Natural killer cell (primary cell): ENCODE results near the gene MYBPC1. TPM values are rescaled to one million over a fixed set of nuclear protein-coding genes. Genes with fewer than 3 reads are reported as not detected.

Experiments
- ATAC-seq, 3 donors: fragments of 150-1000 bp in 2 of 3; fragments of 200-7000 bp in 1 of 3; cut with Tn5 transposase; 1 replicate in 1 of 3; 2 replicates in 2 of 3; pipeline ENCODE4 v1.10.0; 2021; ENCODE audit warnings: mild to moderate bottlenecking in 2 of 3, moderate library complexity in 2 of 3
- DNase-seq, 2 donors: peaks; one replicate each; pipeline versions ENCODE4 v3.0.0 to v3.0.0-alpha.2; 2013 to 2021; ENCODE audit warnings: mixed read lengths in 1 of 2
- H3K27ac ChIP-seq: one replicate; pipeline ENCODE4 v1.5.1; 2013; ENCODE audit warnings: mild to moderate bottlenecking, low read length
- H3K27me3 ChIP-seq: one replicate; pipeline ENCODE4 v1.6.1; 2013; ENCODE audit warnings: low read length; ENCODE audit not compliant: control insufficient read depth, insufficient read depth
- H3K36me3 ChIP-seq: one replicate; pipeline ENCODE4 v1.6.1; 2013; ENCODE audit warnings: low read length; ENCODE audit not compliant: control insufficient read depth, insufficient read depth
- H3K4me1 ChIP-seq: one replicate; pipeline ENCODE4 v1.6.1; 2013; ENCODE audit warnings: low read length; ENCODE audit not compliant: control insufficient read depth, insufficient read depth
- H3K4me3 ChIP-seq: one replicate; pipeline ENCODE4 v1.5.1; 2013; ENCODE audit warnings: low read length
- H3K9me3 ChIP-seq: one replicate; pipeline ENCODE4 v1.6.1; 2013; ENCODE audit warnings: low read length; ENCODE audit not compliant: control insufficient read depth, insufficient read depth
- H3K27ac Mint-ChIP-seq, 2 donors: one replicate each; pipeline ENCODE4 v1.8.0; 2022; ENCODE audit warnings: mild to moderate bottlenecking in 2 of 2, mixed read lengths in 2 of 2, moderate library complexity in 1 of 2
- H3K27me3 Mint-ChIP-seq, 2 donors: one replicate each; pipeline ENCODE4 v1.8.0; 2022; ENCODE audit warnings: low read depth in 2 of 2, mixed read lengths in 2 of 2
- H3K36me3 Mint-ChIP-seq: one replicate; pipeline ENCODE4 v1.8.0; 2022; ENCODE audit warnings: mixed read lengths
- H3K4me1 Mint-ChIP-seq, 2 donors: one replicate each; pipeline ENCODE4 v1.8.0; 2022; ENCODE audit warnings: mixed read lengths in 2 of 2
- H3K4me3 Mint-ChIP-seq: one replicate; pipeline ENCODE4 v1.8.0; 2022; ENCODE audit warnings: mild to moderate bottlenecking, moderate library complexity, mixed read lengths
- H3K9me3 Mint-ChIP-seq, 2 donors: one replicate each; pipeline ENCODE4 v1.8.0; 2022; ENCODE audit warnings: mixed read lengths in 2 of 2
- WGBS: methylation state at CpG from one replicate; pipeline ENCODE4 v1.1.7; 2013; ENCODE audit warnings: missing lambda C conversion rate; ENCODE audit not compliant: insufficient coverage; 5-methylcytosine and 5-hydroxymethylcytosine counted together
- intact Hi-C: fragments of 100-400 bp; cut with micrococcal nuclease; formaldehyde crosslinking; loops from one replicate; pipeline ENCODE4 v1.14.2; 2022
- total RNA-seq, 4 donors: library from RNA; stranded (reverse); fragments of 120-200 nt in 1 of 4; gene quantifications; one replicate each; pipeline versions ENCODE4 v1.2.3 to v1.2.4, GENCODE V29; 2013 to 2022
- TF ChIP-seq, protein P1 (sequence below): fragments of 200-600 bp; IDR thresholded peaks from one replicate; pipeline ENCODE4 v1.8.0; 2022; ENCODE audit warnings: antibody characterized with exemption

The MYBPC1 gene
- total RNA-seq, 3 donors from 2014 or later (not counting 1 experiment from before 2014, with no cell fraction given): not detected

DNA sequence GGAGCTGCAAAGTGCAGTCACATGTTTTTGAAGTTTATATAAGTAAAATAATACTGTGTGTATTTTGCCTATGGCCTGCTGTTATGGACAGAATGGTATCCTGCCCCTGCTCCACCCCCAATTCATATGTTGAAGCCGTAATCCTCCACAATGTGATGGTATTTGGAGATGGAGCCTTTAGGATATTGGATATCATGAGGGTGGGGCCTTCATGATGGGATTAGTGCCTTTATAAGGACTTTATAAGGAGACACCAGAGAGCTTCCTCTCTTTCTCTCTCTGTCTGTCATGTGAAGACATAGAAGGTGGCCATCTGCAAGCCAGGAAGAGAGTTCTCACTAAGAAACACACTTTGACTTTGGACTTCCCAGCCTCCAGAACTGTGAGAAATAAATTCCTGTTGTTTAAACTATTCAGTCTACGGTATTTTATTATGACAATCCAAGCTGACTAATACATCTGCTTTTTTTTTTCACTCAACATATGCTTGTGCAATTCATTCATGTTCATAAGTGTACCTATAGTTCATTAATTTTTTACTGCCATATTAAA is 99.6 kb downstream of the MYBPC1 start:
- Histone ChIP-seq H3K4me1 (peaks cover 18% of the 10 kb centered on the region), H3K36me3 (no peaks in the 10 kb centered on the region), H3K27me3 (no peaks in the 10 kb centered on the region), H3K9me3 (no peaks in the 10 kb centered on the region), H3K27ac (no peak overlapping the region), H3K4me3 (no peak overlapping the region)
- ATAC-seq (no peak), DNase-seq (no peak)
- intact Hi-C loops: no loop called here
- Mint-ChIP-seq H3K27me3 (peaks cover 3 to 11% of the 10 kb centered on the region in 2 donors), H3K4me3 (no peak overlapping the region), H3K4me1 (peaks cover 16 to 18% of the 10 kb centered on the region in 2 donors), H3K27ac (no peak overlapping the region), H3K9me3 (no peaks in the 10 kb centered on the region), H3K36me3 (no peaks in the 10 kb centered on the region)
- TF ChIP-seq, protein P1, sequence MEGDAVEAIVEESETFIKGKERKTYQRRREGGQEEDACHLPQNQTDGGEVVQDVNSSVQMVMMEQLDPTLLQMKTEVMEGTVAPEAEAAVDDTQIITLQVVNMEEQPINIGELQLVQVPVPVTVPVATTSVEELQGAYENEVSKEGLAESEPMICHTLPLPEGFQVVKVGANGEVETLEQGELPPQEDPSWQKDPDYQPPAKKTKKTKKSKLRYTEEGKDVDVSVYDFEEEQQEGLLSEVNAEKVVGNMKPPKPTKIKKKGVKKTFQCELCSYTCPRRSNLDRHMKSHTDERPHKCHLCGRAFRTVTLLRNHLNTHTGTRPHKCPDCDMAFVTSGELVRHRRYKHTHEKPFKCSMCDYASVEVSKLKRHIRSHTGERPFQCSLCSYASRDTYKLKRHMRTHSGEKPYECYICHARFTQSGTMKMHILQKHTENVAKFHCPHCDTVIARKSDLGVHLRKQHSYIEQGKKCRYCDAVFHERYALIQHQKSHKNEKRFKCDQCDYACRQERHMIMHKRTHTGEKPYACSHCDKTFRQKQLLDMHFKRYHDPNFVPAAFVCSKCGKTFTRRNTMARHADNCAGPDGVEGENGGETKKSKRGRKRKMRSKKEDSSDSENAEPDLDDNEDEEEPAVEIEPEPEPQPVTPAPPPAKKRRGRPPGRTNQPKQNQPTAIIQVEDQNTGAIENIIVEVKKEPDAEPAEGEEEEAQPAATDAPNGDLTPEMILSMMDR: no peak
- 100% methylated on average over 1 of the region's 2 CpGs for WGBS

DNA sequence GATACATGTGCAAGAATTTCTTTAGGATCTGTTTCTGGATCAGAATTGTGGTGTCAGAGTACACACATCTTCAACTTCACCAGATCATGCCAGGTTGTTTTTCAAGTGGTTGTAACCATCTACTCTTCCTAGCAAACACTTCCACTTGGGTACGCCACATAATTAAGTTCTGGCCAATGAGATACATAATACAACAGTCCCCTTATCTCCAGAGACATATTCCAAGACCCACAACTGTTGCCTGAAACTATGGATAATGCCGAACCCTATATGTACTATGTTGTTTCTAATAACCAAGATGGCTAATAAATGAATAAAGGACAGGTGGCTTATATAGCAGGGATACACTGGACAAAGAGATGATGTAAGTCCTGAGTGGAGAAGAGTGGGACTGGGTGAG is 100.2 kb downstream of the MYBPC1 start:
- H3K4me3 ChIP-seq: no peak overlapping the region
- TF ChIP-seq, protein P1: no peak
- no peaks in the 10 kb centered on the region for H3K36me3 ChIP-seq
- H3K27ac ChIP-seq: no peak overlapping the region
- Mint-ChIP-seq H3K4me1 (peaks cover 16 to 18% of the 10 kb centered on the region in 2 donors), H3K36me3 (no peaks in the 10 kb centered on the region), H3K27ac (no peak overlapping the region), H3K9me3 (no peaks in the 10 kb centered on the region), H3K27me3 (peaks cover 3 to 10% of the 10 kb centered on the region in 2 donors), H3K4me3 (peak overlapping the region; percentile 45)
- no peak for DNase-seq
- 94% methylated on average over 1 of the region's 2 CpGs for WGBS
- intact Hi-C loops: no loop called here
- no peak for ATAC-seq
- no peaks in the 10 kb centered on the region for H3K27me3 ChIP-seq
- no peaks in the 10 kb centered on the region for H3K9me3 ChIP-seq
- H3K4me1 ChIP-seq: peaks cover 18% of the 10 kb centered on the region

DNA sequence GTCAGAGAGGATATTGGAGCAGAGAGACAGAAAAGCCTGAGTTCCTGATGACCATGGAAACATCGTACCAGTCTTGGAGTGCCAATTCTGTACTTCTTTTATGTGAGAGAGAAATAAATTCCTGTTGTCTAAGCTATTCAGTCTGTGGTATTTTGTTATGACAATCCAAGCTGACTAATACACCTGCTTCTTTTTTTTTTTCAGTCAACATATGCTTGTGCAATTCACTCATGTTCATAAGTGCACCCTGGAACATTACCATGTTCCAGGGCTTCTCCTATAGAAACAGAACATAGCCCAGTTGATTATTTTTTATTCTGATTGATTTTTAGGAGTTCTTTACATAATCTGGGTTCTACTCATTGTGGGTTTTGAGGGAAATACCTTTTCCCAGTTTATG is 100.9 kb downstream of the MYBPC1 start:
- Mint-ChIP-seq H3K9me3 (no peaks in the 10 kb centered on the region), H3K4me3 (no peak overlapping the region), H3K27ac (no peak overlapping the region), H3K4me1 (peaks cover 16 to 18% of the 10 kb centered on the region in 2 donors), H3K36me3 (no peaks in the 10 kb centered on the region), H3K27me3 (peaks cover 3 to 10% of the 10 kb centered on the region in 2 donors)
- no peak for ATAC-seq
- no peak overlapping the region for H3K4me3 ChIP-seq
- intact Hi-C loops: no loop called here
- H3K36me3 ChIP-seq: no peaks in the 10 kb centered on the region
- DNase-seq: no peak
- H3K9me3 ChIP-seq: no peaks in the 10 kb centered on the region
- 100% methylated on average over 1 of the region's 1 CpG for WGBS
- H3K4me1 ChIP-seq: peaks cover 18% of the 10 kb centered on the region
- H3K27ac ChIP-seq: no peak overlapping the region
- TF ChIP-seq, protein P1: no peak
- no peaks in the 10 kb centered on the region for H3K27me3 ChIP-seq
